ENCODE results near the gene TNIK.

Gene TNIK

DNA sequence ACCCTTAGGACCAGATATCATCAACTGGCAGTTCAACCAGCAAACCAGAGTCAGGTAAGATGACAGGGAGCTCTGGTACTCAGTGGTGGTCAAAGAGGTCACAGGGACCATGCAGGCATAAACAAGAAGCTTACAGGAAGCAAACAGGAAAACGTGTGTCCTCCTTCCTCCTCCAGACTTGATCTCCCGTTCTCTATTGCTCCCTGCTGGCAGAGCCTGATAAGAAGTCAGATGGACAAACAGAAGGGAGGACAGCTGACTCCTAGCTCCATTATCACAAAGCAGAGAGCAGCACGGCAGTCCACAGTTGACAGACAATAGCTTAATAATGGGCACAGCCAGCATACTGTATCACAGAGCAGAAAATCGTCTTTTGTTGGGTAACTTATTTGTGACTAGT lies 277.2 kb downstream of the TNIK start:
- no peak for DNase-seq

DNA sequence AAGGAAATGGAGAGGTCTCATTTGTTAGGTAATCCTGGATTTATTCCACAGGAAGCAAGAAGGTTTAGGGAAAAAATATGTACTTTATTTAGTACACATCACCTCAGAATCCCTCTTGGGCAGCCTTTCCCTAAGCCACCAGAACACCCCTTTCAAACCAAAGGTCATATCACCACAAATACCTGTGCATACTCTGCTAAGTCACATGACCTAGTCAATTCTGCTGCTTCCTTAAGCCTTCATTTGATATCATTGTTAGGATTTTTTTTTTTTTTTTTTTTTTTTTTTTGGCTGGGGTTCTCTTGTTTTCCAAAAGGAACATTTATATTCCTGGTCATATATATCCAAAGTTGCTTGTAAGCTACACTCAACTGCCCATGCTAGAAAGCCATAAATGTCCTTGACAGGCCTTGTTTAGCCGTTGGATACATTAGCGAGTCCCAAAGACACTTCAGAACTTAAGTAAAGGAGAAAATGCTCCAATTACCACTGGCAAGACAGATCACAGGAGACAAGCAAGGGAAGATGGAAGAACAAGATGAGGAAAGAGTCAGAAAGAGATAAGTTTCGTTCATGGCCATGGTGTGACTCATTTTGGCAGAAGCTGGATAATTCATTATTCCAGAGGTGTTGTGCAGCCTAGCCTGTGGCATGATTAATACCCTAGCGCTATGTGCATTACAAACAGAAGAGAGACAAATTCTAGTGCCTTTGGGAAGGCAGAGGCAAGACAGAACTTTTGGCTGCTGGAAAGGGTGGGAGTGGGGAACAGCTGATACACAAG lies 278.1 kb downstream of the TNIK start:
- DNase-seq = no peak

DNA sequence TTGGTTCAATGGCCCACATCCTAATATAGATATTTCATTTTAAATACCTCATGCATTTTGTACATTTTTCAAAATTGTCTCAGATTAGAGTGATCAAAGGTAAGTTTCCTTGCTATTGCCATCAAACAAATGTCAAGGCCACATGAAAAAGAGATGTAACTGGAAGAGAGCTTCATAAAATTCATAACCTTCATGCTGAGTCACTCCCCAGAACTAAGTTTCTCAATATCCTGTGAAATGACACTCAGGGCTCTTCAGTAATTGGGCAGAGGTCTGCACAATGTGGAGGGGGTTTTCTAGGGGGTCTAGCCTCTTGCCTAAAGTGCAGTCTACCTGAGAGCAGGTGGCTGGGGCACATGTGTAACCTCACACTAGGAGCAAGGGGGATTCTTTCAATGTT lies 281.5 kb downstream of the TNIK start:
- DNase-seq = no peak

DNA sequence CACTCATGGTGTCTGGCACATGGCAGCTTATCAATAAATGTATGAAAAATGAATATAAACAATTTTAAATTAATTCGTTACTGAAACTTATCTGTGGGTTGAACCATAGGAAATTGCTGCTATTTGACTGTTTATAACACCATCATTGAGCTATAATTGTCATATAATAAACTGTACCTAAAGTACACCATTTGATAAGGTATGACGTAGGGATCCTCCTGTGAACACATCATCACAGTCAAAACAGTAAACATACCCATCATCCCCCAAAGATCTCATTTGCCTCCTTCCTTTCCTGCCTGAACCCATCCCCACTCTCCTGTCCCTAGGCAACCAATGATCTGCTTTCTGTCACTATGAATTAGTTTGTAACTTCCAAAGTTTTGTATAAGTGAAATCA lies 282.7 kb downstream of the TNIK start:
- DNase-seq = no peak

DNA sequence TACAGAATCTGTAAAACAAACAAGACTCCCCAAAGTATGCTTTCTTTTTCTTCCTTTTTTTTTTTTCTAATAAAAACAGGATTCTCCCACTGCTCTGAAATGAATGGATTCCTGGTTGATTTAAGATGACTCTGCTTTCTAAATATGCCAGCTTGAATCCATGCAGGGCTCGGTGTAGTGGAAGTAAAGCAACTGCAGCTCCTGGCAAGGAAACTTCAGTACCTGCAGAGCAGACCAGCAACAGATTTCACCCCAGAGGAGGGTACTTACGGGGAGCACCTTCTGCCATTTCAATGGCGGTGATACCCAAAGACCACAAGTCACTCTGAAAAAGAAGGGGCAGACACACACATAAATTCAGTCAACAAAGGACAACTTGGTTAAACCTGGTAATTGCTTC lies 283.1 kb downstream of the TNIK start:
- DNase-seq = no peak

DNA sequence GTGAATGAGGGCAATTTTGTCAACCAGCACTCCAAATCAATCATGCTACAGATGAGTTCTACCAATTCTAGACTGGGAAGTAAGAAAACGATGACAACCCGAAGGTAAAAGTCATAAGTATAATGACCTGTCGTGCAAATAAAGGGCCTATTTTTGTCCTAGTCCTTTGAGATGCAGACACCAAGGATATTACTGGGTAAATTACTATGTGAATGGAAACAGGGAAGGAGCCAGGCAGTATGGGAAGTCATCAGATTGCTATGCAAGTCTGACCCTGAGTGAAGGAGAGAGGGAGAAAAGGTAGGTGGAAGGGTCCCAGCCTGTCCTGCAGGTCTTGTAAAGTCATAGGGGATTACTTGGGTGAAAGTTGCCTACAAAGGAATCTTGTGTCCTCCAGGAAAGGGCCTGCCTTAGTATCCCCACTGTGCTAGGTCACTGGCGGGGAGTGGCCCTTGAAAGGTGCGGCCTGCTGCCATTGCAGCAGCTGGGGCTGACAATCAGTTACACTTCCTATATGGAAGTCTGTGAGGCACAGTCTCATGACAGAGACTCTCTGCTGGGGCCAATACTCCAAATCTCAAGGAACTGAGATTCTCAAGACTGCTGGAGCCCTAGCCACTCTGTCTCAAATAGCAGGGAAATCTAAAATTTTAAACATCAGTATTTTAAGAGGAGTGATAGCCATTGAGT lies 283.8 kb downstream of the TNIK start:
- DNase-seq = no peak

DNA sequence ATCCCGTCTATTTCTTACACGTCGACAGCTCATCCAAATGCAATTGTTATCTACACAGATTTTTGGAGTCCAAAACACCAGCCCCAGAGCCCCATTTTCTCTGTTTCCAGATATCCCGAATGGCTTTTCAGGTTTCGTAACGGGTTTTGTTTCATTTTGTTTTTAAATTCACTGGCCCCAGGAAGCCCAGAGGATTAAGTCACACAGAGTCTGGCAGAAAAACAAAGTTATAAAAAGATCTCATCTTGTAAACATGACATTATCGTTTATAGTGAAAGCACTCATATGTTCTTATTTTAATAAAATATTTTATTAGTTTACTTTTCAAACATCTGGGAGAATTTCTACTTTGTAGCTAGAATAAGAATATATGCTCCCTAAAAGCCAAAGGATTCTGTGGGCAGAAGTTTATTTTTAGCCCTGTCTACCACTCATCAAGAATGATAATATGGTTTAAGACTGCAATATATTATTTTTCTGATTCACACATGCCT lies 284.4 kb downstream of the TNIK start:
- no peak for DNase-seq

DNA sequence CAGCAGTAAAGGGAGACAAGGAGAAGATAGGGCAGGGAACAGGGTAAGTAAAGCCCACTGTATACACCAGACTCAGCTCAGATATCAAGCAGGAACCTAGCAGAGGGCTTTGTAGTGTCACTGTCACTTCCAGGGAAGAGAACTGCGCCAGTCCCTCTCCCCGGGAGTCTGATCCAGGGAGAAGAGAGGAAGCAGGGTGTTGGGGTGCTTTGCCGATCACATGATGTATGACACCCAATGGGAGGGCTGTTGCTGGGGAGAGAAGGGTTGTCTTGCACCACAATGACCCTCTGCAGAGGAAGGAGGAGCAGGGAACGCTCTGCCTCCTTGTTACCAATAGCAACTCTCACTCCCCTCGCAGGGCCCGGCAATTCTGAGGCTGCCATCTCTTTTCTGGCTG lies 286.5 kb downstream of the TNIK start:
- no peak for DNase-seq

DNA sequence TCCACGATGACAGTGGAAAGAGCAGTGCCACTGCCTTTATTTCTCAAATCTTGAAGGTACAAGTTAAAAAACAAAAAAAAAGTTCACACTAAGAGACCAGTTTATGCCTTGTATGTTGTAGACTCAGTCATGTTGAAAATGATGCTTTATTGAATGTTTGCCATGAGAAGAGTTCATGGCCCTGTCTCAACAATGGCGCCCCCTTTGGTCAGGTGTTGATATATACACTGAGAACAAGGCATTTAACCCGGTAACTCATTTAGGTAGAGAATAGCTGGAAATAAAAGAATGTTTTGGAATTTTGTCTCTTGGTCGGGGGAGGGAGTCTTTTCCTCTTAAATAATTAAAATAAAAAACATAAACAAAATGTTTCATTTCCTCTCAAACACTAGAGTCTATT lies 288.1 kb downstream of the TNIK start:
- DNase-seq = no peak

DNA sequence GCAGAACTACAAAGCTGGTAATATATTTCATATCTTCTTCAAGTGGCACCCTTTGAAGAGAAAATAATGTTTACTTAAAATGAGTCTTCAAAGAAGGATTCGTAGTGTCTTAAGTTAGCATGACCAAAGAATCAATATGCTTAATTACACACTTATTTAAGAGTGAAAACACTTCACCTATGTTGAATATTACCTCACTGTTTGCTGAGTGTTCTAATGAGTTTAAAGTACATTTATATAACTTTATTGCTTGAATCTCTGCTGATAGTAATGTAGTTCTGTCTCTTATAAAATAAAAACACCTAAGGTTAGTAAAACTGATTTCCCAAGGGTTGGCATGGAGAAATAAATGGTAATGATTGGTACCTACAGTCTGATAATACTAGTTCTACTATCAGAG lies 290.3 kb downstream of the TNIK start:
- DNase-seq = no peak

DNA sequence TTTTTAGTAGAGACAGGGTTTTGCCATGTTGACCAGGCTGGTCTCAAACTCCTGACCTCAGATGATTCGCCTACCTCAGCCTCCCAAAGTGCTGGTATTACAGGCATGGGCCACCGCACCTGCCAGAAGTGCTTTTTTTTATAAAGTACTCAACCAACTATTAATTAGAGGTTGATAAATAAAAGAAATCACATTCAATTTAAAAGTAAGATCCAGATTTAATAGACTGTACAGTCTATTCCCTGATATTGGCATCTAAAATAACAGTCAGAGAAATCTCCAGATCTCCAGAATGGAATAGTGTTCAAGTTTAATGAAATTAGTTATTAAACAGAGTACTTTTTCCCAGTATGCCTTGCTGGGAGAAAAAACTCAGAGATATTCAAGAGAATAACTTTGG lies 290.8 kb downstream of the TNIK start:
- DNase-seq = no peak

DNA sequence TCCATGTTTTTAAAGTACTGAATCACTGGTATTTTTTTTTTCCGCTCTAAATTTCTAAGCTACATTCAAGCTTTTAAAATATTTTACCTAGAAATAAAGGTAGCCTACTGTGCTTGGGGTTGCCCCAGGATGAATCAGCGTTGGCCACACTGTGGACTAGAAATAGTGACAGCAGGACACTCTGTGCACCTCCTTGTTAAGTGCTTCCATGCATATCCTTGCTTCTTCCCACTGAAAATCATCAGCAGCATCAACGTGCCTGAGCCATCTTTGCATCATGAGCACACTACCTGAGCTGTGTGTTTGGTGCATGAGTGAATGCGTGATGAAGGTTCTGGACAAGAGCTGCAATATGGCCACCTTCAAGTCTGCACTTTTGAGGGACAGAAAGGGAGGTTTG lies 291.7 kb downstream of the TNIK start:
- no peak for DNase-seq

DNA sequence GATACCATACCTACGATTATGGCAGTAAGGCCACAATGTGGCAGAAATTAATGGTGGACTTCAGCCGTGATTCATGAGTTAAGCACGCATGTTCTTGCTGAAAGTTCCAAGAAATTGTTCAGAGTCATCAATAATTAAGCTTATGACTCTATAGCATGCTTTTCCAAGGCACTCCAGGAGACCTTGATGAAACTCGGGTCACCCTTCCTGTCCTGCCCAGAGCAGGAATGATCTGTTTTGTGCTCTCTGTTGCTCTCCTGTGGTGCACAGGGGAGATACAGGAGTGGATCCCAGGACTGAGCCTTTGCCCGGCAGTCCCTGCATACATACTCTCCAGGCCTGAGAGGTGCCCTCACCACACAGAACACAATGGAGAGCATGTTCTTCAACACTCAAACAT lies 292.1 kb downstream of the TNIK start:
- no peak for DNase-seq

DNA sequence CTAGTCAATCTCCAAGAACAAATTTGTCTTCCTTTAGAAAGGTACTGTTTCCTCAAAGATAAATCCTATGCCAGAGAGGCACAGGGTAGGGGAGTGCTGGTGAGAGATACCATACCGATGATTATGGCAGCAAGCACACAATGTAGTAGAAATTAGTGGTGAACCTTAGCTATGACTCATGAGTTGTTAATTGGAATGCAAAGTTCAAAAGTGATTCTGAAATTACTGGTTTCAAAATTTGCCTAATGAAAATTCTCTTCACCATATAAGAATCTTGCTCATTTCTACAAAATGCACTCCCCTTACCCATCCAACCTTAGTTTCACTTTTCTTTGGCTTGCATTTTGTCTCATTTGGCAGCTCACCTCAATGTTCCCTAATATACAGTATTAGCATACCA lies 294.2 kb downstream of the TNIK start:
- no peak for DNase-seq

DNA sequence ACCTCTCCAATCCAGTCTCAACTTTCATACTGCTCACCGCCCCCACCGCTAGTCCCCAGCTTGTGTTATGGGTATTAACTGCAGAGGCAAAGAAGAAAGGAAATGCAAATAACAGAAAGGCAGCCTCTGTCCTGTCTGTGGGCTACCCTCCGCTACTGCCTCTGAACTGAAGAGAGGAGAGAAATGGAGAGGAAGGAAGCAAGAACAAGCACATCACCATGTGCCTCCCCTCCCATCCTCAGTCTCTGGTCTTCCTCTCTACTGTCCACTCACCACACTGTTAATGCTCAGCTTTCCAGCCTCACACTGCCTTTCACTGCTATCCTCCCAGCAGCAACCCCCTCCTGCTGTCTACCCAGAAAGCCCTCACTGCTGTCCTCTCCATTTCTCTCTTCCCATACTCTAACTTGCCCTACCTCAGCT lies 294.7 kb downstream of the TNIK start:
- DNase-seq = no peak

DNA sequence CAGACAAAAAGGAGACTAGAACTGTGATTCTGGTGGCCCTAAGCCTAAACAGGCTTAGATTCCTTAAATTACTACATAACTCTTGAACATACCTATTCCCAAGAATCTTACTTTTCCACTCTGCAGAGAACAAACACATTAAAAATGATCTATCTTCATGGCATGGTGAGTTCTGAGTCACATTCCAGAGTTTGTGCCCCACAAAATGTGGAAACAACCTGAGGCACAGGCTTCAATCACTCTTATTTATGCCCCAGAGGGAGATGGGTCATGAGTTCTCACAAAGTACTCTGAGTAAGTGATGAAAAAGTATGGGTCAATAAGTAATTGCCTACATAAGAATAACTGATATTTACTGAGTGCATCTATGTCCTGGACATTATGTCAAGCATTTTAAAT lies 296.1 kb downstream of the TNIK start:
- DNase-seq = no peak

DNA sequence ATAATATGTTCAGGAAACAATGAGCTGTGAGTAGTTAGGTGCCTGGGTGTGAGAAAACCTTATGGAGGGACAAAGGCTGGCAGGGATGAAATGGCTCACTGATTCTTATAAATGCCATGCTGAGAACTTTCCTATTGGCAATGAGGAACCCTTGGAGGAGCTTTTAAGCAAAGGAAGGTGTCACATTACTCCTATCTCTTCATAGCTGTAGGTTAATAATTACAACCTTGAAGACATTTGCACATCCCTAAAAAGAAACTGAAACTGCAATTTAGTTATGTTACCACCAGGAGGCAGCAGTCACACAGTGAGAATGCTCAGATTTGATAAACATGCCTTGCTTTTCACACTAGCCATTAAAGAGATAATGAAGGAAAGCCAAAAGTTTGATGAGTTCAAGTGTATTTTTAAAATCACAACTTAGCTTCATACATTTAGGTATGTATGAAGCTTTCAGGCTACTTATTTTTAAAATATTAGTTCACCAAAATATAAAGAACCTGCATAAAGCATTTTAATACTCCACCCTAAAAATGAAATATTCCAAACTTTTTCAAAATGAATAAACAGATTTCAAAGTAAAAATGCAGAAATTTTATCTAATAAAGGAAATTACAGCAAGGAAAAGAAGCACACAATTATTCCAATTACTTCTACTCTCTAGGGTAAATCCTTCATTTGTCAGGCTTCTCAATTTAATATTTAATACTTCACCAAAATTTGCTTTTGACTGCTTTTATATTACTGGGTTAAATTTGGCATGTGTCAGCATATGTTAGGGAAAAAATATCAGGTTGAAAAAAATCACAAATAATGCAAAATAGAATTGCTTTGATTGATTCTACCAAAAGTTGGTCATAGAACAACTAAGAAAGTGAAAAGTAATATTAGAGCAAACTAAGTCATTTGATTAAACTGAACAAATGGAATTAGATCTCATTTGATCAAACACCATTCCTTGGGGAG lies 296.8 kb downstream of the TNIK start:
- DNase-seq = no peak

DNA sequence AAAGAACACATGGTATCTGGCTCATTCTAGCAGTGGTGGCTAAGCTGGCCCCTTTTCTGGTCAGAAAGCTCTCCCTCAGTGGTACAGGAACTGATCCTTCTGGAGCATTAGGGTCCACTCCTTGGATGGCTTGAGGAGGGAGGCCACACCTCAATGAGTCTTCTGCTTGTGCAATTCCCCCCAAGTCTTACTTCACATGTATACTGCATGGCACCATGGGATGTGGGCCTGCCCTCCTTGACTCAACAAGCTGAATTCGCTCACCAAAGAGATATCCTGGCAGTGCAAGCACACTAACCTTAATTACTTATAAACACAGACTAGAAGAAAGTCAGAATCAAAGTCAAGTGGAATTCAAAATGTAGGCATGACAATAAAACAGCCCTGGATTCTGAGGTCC lies 299.9 kb downstream of the TNIK start:
- no peak for DNase-seq

DNA sequence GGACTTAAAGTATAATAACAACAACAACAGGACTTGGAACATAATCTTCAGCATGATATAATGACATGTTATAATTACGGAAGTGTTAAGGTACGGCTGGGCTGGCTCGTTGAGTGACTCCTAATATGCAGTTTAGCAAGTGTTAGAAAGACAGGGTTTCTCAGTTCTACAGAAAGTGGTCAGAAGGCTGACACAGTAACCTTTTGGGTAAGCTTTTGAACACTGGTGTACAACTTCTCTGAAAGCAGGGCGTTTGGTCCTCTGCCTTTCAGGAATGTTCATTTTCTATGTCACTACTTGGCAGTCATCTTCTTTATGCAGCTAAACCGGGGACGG lies 300.4 kb downstream of the TNIK start:
- no peak for DNase-seq

DNA sequence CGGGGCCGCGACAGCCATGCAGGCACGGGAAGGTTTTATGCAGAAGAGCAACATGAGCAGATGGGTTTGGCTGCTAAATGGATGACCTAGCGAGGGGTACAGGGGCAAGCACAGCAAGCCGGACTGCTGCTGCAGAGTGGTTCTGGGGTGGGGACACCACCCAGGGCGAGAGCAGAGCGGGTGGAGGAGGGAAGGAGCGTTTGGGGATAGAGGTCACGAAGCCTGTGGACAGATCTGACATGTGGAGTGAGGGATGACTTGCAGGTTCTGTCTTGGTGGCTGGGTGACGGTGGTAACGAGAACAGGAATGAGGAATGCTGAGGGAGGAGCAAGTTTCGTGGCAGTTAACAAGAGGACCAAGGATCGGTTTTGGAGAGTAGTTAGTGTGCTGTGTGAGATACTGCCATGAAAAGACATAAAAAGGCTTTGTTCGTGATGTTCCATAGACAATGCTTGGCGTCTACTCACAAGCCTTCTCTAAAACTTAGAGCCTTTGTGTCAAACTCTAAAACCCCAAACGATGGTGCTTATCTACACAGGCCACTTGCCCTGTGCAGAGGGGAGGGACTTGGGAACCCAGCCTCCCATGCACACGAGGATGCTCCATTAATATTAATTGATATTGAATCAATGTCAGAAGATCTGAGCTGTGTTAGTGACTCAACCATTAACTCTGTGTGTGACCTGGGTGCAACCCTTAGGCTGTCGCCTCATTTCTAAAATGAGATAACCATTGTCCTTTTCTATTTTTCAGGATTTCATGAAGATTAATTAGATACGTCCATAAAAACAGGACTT lies 301.0 kb downstream of the TNIK start:
- DNase-seq = no peak

DNA sequence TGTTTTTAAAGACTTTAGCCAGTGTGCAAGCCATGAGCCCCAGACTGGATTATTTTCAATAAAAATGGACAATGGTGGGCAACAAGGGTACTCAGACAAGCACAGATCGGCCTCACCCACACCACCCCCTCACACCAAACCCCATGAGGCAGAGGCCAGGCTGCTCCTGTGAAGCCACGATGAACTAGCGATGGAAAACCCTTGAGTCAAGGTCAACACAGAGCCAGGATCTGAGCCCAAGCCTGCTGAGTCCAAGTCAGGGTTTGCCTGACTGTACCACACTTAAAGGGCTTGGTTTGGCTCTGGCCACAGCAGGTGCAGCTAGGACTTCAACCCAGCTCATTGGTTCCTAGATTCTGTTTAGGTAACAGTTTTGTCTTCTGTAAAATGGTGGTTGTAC lies 302.2 kb downstream of the TNIK start:
- no peak for DNase-seq

DNA sequence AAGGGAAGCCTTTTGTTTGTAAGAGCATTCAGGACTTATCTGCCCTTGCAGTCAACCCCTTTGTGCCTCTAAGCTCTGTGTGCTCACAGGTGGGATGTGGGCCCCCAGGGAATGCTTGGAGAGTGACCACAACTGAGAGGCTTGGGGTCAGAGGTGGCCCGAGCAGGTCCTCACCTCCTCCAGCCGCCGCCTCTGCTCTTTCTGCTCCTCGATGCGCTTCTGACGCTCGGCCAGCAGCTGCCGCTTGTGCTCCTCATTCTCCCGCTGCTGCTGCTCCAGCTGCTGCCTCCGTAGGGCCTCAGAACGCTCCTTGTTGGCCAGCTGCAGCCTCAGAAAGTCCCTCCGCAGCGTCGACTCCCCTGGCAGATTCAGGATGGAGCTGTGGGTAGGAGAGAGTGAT lies 302.9 kb downstream of the TNIK start:
- no peak for DNase-seq
